ENCODE measurements around the gene DRP2. TPM values are rescaled to one million over a fixed set of nuclear protein-coding genes. Genes with fewer than 3 reads are reported as not detected.

The DRP2 gene
- total and polyA plus RNA-seq, 7 donors = 0.48 to 7.1 (median 5.3) TPM; not detected in 1

DNA sequence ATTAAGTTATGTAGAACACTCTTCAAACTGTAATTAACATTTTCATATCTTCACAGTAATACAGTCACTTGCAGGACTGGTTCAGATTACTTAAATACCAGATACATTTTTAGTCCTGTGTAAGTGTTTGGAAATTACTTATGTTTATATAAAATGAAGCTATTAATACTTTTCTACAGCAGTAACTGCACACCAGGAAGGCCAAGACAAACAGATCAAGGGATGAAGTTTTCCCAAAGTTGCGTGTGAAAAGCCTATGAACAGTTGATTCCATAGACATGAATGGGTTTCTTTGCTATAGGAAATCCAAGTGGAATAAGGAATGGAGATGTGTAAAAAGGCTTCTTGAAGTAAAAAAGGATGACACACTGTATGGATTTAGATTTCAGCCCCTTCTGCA lies 28.9 kb upstream of the DRP2 start:
- Histone ChIP-seq H3K36me3 (no peaks in the 10 kb centered on the region), H3K27me3 (no peaks in the 10 kb centered on the region), H3K4me1 (no peaks in the 10 kb centered on the region), H3K4me3 (no peak overlapping the region), H3K9me3 (no peaks in the 10 kb centered on the region), H3K27ac (peak overlapping the region; percentile 68 to 77 (median 75))
- intact Hi-C loops (cut with DNase I) = no loop called here
- WGBS, 2 donors = 85 to 98% methylated on average over 1 of the region's 1 CpG
- TF ChIP-seq EP300 (IDR thresholded peaks at IDR 0.05) = no peak
- TF ChIP-seq, protein P1, sequence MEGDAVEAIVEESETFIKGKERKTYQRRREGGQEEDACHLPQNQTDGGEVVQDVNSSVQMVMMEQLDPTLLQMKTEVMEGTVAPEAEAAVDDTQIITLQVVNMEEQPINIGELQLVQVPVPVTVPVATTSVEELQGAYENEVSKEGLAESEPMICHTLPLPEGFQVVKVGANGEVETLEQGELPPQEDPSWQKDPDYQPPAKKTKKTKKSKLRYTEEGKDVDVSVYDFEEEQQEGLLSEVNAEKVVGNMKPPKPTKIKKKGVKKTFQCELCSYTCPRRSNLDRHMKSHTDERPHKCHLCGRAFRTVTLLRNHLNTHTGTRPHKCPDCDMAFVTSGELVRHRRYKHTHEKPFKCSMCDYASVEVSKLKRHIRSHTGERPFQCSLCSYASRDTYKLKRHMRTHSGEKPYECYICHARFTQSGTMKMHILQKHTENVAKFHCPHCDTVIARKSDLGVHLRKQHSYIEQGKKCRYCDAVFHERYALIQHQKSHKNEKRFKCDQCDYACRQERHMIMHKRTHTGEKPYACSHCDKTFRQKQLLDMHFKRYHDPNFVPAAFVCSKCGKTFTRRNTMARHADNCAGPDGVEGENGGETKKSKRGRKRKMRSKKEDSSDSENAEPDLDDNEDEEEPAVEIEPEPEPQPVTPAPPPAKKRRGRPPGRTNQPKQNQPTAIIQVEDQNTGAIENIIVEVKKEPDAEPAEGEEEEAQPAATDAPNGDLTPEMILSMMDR (IDR thresholded peaks at IDR 0.05) = no peak
- no peak for TF ChIP-seq POLR2A (IDR thresholded peaks at IDR 0.05)
- TF ChIP-seq POLR2AphosphoS5 (IDR thresholded peaks at IDR 0.05) = no peak
- no peak for DNase-seq

DNA sequence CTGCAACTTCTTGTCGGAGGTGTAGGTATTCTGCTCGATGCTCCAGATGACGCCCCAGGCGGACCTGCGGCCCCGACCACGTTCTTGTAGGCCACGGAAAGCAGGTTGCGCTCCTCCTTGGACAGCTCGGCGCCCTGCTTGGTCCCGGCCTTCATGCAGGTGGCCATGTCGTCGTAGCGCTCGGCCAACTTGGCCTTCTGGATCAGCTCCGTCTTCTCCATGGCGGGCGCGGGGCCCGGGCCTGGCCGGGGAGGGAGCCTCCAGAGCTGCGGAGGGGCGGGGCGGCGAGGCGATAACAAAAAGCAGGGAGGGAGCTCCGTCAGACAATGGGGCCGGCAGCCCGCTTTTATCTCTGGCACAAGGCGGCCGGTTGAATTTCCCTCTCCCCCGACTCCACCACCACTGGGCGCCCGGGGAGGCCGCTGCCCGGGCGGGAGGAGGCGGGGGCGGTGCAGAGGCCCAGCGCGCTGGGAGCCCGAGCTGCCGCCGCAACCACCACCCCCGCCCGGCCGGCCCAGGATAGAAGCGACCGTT lies 28.3 kb upstream of the DRP2 start:
- WGBS, 2 donors = 31 to 57% methylated on average over 49 to 50 of the region's 50 CpGs
- TF ChIP-seq, protein P1 (IDR thresholded peaks at IDR 0.05) = no peak
- TF ChIP-seq POLR2A (IDR thresholded peaks at IDR 0.05) = no peak
- TF ChIP-seq EP300 (IDR thresholded peaks at IDR 0.05) = no peak
- TF ChIP-seq POLR2AphosphoS5 (IDR thresholded peaks at IDR 0.05) = no peak
- no peaks in the 10 kb centered on the region for H3K4me1 ChIP-seq
- H3K27me3 ChIP-seq = no peaks in the 10 kb centered on the region
- H3K4me3 ChIP-seq = peak overlapping the region in 3 of 4 donors; percentile 19 to 33 (median 20)
- H3K27ac ChIP-seq = peak overlapping the region; percentile 68 to 77 (median 75)
- DNase-seq = no peak
- intact Hi-C loops (cut with DNase I) = no loop called here
- H3K9me3 ChIP-seq = no peaks in the 10 kb centered on the region
- H3K36me3 ChIP-seq = no peaks in the 10 kb centered on the region

DNA sequence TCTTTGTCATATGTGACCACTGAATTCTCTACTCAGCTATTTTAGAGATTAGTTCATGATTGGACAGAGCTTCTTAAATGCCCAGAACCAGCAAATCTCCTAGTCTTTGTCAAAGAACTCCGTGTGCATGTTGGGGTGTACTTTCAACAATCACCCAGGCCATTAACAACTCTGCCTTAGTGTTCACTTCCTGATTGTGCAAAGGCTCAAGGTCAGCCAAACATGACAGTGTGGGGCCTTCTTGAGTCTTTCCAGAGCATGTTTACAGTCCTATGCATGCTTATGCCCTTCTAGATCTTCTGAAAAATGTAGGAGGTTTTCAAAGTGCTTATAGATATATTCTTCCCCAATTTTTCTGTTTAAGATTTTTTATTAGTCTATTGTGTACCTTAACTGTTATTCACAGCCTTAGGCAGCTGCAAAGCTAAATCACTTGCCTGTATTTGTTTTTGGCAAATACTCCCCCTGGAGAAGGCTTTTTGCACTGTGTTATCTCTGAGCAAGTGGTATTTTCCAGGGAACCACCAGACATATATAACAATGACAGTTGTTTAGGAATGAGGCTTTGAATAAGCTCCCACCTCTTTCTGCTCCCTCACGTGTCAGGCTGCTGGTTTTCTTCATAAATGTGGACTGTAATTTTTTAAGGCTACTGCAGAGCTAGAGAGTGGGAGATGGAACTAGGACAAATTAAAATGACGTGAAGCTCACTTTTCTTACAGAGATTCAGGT lies 24.0 kb upstream of the DRP2 start:
- no peaks in the 10 kb centered on the region for H3K27me3 ChIP-seq
- no peaks in the 10 kb centered on the region for H3K36me3 ChIP-seq
- 66 to 79% methylated on average over 3 of the region's 3 CpGs for WGBS, 2 donors
- H3K4me3 ChIP-seq = no peak overlapping the region
- intact Hi-C loops (cut with DNase I) = no loop called here
- H3K9me3 ChIP-seq = no peaks in the 10 kb centered on the region
- peaks cover 0 to 6% (median 2%) of the 10 kb centered on the region in 4 donors for H3K4me1 ChIP-seq
- TF ChIP-seq, protein P1 (IDR thresholded peaks at IDR 0.05) = no peak
- peak; percentile 76 to 89 (median 86) for TF ChIP-seq POLR2AphosphoS5 (IDR thresholded peaks at IDR 0.05)
- no peak for TF ChIP-seq POLR2A (IDR thresholded peaks at IDR 0.05)
- peak; percentile 62 to 72 (median 67) for TF ChIP-seq EP300 (IDR thresholded peaks at IDR 0.05)
- DNase-seq = peak; percentile 70
- H3K27ac ChIP-seq = peak overlapping the region in 3 of 4 donors; percentile 43 to 72 (median 67)

DNA sequence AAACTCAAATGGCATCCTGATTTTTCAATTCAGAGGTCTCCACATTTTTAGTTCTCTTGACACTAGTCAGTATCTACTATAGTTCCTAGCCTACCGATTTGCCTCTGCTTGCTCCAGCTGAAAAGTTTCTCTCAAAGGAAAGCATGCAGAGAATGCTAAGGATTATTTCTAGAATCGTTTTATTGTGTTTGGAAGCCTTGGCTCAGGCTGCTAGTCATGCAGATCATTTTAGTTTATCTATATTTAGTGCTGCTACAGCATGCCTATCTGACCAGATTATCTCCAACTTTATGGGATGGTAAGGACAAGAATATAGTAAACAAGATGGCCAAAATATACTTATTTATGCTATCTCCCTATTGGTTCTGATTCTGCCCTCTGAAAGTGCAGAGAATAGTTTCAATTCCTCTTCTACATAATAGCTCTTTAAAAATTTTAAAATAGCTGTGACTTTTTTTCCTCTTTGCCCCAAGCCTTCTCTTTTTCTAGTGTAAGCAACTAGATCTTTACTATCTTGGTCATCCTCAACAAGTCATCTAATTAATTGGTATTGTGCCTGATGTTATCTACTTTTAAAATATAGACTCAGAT lies 15.7 kb upstream of the DRP2 start:
- peak overlapping the region; percentile 12 to 42 (median 38) for H3K27ac ChIP-seq
- no peaks in the 10 kb centered on the region for H3K36me3 ChIP-seq
- no peak for TF ChIP-seq POLR2A (IDR thresholded peaks at IDR 0.05)
- no peak for TF ChIP-seq POLR2AphosphoS5 (IDR thresholded peaks at IDR 0.05)
- TF ChIP-seq, protein P1 (IDR thresholded peaks at IDR 0.05) = no peak
- TF ChIP-seq EP300 (IDR thresholded peaks at IDR 0.05) = no peak
- H3K4me3 ChIP-seq = no peak overlapping the region
- intact Hi-C loops (cut with DNase I) = no loop called here
- peaks cover 0 to 31% (median 5%) of the 10 kb centered on the region in 4 donors for H3K4me1 ChIP-seq
- H3K27me3 ChIP-seq = no peaks in the 10 kb centered on the region
- DNase-seq = no peak
- 40% methylated on average over 2 of the region's 2 CpGs for WGBS, 2 donors
- no peaks in the 10 kb centered on the region for H3K9me3 ChIP-seq
